Lower leg skin (tissue), 3 donors: Measurements from ENCODE around the gene TEX264.

ENCODE experiments used
- POLR2A ChIP-seq, 2 donors: fragments of 450-650 bp; IDR thresholded peaks; one replicate each; pipeline ENCODE4 v1.6.1; 2016 to 2017; ENCODE audit warnings: antibody characterized with exemption in 2 of 2, mild to moderate bottlenecking in 1 of 2, moderate library complexity in 1 of 2
- TF ChIP-seq, protein P1 (sequence below), 3 donors: fragments of 450-650 bp; IDR thresholded peaks; one replicate each; pipeline ENCODE4 v1.5.1; 2016; ENCODE audit warnings: antibody characterized with exemption in 3 of 3, mild to moderate bottlenecking in 3 of 3, moderate library complexity in 2 of 3

DNA sequence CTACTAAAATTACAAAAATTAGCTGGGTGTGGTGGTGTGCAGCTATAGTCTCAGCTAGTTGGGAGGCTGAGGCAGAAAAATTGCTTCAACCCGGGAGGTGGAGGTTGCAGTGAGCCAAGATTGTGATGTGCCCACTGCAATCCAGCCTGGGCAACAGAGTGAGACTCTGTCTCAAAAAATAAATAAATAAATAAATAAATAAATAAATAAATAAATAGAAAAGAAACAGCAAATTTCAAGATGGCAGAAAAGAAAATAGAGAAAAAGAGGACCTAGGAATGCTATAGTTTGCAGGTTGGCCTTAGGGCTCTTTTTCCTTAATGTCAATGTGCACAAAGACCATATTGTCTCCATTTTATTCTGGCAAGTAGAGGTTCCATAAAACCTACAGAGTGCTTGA, 79.8 kb downstream of the TEX264 start:
- TF ChIP-seq, protein P1, sequence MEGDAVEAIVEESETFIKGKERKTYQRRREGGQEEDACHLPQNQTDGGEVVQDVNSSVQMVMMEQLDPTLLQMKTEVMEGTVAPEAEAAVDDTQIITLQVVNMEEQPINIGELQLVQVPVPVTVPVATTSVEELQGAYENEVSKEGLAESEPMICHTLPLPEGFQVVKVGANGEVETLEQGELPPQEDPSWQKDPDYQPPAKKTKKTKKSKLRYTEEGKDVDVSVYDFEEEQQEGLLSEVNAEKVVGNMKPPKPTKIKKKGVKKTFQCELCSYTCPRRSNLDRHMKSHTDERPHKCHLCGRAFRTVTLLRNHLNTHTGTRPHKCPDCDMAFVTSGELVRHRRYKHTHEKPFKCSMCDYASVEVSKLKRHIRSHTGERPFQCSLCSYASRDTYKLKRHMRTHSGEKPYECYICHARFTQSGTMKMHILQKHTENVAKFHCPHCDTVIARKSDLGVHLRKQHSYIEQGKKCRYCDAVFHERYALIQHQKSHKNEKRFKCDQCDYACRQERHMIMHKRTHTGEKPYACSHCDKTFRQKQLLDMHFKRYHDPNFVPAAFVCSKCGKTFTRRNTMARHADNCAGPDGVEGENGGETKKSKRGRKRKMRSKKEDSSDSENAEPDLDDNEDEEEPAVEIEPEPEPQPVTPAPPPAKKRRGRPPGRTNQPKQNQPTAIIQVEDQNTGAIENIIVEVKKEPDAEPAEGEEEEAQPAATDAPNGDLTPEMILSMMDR (IDR thresholded peaks at IDR 0.05): no peak
- no peak for TF ChIP-seq POLR2A (IDR thresholded peaks at IDR 0.05)
